Dendritic cell treated with granulocyte-macrophage colony-stimulating factor and Interleukin-4, amounts not matched to agents 40 ng/mL and 50 ng/mL, for 4 days (primary cell): ENCODE results near the gene GALNT4.

ENCODE experiments used
- H3K27ac Mint-ChIP-seq: one replicate; pipeline ENCODE4 v1.8.0; 2022; ENCODE audit warnings: mild to moderate bottlenecking, mixed read lengths
- H3K27me3 Mint-ChIP-seq: one replicate; pipeline ENCODE4 v1.8.0; 2022; ENCODE audit warnings: mild to moderate bottlenecking, mixed read lengths
- H3K36me3 Mint-ChIP-seq: one replicate; pipeline ENCODE4 v1.8.0; 2022; ENCODE audit warnings: low read depth, mixed read lengths
- H3K4me1 Mint-ChIP-seq: one replicate; pipeline ENCODE4 v1.8.0; 2022; ENCODE audit warnings: low read depth, mixed read lengths
- H3K4me3 Mint-ChIP-seq: one replicate; pipeline ENCODE4 v1.8.0; 2022; ENCODE audit warnings: mild to moderate bottlenecking, moderate library complexity, mixed read lengths
- H3K9me3 Mint-ChIP-seq: one replicate; pipeline ENCODE4 v1.8.0; 2022; ENCODE audit warnings: mixed read lengths
- intact Hi-C: fragments of 100-400 bp; cut with micrococcal nuclease; formaldehyde crosslinking; loops from one replicate; pipeline ENCODE4 v1.15.0; 2022

Gene GALNT4

DNA sequence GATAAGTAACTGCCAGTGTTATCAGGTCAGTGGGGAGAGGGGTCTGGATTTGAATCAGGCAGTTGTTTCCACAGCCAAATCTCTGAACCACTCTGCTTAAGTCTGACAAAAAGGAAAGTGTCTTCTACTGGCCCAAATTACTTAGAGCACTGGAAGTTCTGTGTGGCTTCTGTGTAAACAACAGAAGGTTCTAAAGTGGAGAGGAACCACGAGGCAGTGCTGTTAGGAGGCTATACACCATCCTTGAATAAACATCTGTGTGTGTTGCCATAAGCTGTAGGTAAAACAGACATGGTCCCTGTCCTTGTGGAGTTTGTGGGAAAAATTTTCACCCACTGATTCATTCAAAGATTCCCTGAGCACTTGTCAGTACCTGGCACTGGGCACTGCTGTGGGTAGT lies 50.0 kb downstream of the GALNT4 start:
- no peak overlapping the region for H3K27ac Mint-ChIP-seq
- H3K4me1 Mint-ChIP-seq, result peaks cover 11% of the 10 kb centered on the region
- no peaks in the 10 kb centered on the region for H3K9me3 Mint-ChIP-seq

More for the DNA sequence above, 50.0 kb downstream of the GALNT4 start:
- intact Hi-C loops, result loop anchor here (5.0 kb wide), 1 partner anchor 1468 kb away; no protein-coding TSS in a partner anchor
- Mint-ChIP-seq H3K27me3 (no peaks in the 10 kb centered on the region), H3K36me3 (peaks cover 7% of the 10 kb centered on the region), H3K4me3 (no peak overlapping the region)
